ENCODE measurements around the gene FAM3C. TPM values are rescaled to one million over a fixed set of nuclear protein-coding genes. Genes with fewer than 3 reads are reported as not detected.

FAM3C gene
- total RNA-seq, 2 donors from 2014 or later, result 45.9 to 69.8 TPM

GRCh38 chr7:121360564-121360963 is 35.5 kb downstream of the FAM3C start:
- H3K4me1 ChIP-seq, result no peaks in the 10 kb centered on the region
- H3K4me3 ChIP-seq, result no peak overlapping the region
- TF ChIP-seq, protein P1, sequence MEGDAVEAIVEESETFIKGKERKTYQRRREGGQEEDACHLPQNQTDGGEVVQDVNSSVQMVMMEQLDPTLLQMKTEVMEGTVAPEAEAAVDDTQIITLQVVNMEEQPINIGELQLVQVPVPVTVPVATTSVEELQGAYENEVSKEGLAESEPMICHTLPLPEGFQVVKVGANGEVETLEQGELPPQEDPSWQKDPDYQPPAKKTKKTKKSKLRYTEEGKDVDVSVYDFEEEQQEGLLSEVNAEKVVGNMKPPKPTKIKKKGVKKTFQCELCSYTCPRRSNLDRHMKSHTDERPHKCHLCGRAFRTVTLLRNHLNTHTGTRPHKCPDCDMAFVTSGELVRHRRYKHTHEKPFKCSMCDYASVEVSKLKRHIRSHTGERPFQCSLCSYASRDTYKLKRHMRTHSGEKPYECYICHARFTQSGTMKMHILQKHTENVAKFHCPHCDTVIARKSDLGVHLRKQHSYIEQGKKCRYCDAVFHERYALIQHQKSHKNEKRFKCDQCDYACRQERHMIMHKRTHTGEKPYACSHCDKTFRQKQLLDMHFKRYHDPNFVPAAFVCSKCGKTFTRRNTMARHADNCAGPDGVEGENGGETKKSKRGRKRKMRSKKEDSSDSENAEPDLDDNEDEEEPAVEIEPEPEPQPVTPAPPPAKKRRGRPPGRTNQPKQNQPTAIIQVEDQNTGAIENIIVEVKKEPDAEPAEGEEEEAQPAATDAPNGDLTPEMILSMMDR (IDR thresholded peaks at IDR 0.05), result no peak
- H3K36me3 ChIP-seq, result peaks cover 22% of the 10 kb centered on the region
- DNase-seq (ENCODE audit: low spot score), result no peak
- H3K9me3 ChIP-seq, result no peaks in the 10 kb centered on the region
- H3K27ac ChIP-seq, result no peak overlapping the region
- no peaks in the 10 kb centered on the region for H3K27me3 ChIP-seq

DNA sequence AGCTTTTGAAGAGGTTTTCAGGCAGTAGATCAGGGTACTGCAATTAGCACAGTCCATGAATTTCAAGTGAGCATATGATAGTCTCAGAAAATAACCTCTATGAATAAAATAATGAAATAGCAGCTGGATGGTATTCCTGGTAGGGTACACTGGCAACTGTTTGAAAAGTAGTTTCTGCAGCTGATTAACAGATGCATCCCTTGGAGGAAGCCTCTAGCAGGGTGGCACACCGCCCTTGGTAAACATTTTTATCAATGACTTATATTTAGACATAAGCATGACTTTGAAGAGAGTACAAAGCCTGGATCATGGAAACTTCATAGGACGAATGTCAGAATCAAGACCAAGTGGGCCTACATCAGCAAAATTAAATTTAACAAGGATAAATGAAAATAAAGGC is 40.5 kb downstream of the FAM3C start:
- Histone ChIP-seq H3K4me1 (no peaks in the 10 kb centered on the region), H3K36me3 (peaks cover 28% of the 10 kb centered on the region), H3K9me3 (no peaks in the 10 kb centered on the region), H3K4me3 (no peak overlapping the region), H3K27me3 (no peaks in the 10 kb centered on the region), H3K27ac (no peak overlapping the region)
- TF ChIP-seq, protein P1 (IDR thresholded peaks at IDR 0.05), result no peak
- no peak for DNase-seq (ENCODE audit: low spot score)

- Histone ChIP-seq H3K4me1 (no peaks in the 10 kb centered on the region), H3K4me3 (no peak overlapping the region), H3K27me3 (no peaks in the 10 kb centered on the region), H3K36me3 (peaks cover 14% of the 10 kb centered on the region), H3K27ac (no peak overlapping the region), H3K9me3 (no peaks in the 10 kb centered on the region)
- TF ChIP-seq, protein P1 (IDR thresholded peaks at IDR 0.05), result no peak
- DNase-seq (ENCODE audit: low spot score), result no peak
Observed at GRCh38 chr7:121352323-121352722, 43.8 kb downstream of the FAM3C start.

DNA sequence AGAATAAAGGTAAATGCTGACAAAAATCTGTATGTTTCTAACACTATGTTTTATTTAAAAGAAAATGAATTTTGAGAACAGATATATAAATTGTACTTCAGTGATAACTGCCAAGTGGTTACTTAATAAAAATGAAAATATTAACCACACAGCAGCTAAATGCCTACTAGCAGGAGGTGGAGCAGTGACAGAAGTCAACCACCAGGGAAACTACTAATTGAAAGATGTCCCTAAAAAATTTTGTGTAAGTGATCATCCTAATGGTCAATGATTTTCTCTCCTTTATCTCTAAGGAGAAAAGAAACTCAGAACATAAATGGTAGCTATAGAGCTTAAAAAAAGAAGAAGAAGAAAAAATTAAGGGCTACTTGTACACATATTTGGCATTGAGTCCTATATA is 44.4 kb downstream of the FAM3C start:
- no peak overlapping the region for H3K27ac ChIP-seq
- H3K27me3 ChIP-seq, result no peaks in the 10 kb centered on the region
- DNase-seq (ENCODE audit: low spot score), result no peak
- peaks cover 14% of the 10 kb centered on the region for H3K36me3 ChIP-seq
- H3K4me1 ChIP-seq, result no peaks in the 10 kb centered on the region
- TF ChIP-seq, protein P1 (IDR thresholded peaks at IDR 0.05), result no peak
- H3K9me3 ChIP-seq, result no peaks in the 10 kb centered on the region
- H3K4me3 ChIP-seq, result no peak overlapping the region

DNA sequence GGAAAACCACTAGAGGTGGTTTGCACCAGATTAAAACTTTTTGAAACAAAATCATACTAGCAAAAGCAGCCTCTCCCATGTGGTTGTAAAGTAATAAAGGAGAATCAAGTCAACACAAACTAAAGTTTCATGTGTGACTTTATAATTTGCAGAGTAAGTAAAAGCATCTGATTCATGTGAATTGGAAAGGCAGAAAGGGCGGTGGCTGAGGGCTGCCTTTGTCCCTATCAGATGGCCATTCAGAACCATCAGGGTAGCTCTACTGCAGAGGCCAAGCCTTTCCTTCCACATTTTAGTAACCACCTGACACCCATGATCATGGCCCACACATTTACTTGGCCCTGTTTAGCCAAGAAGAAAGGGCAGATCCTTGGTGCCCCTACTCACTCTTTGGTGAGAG is 51.6 kb downstream of the FAM3C start:
- TF ChIP-seq, protein P1 (IDR thresholded peaks at IDR 0.05), result no peak
- DNase-seq (ENCODE audit: low spot score), result no peak
- no peaks in the 10 kb centered on the region for H3K27me3 ChIP-seq
- H3K36me3 ChIP-seq, result peaks cover 4% of the 10 kb centered on the region
- no peak overlapping the region for H3K4me3 ChIP-seq
- no peaks in the 10 kb centered on the region for H3K4me1 ChIP-seq
- H3K27ac ChIP-seq, result no peak overlapping the region
- H3K9me3 ChIP-seq, result no peaks in the 10 kb centered on the region

DNA sequence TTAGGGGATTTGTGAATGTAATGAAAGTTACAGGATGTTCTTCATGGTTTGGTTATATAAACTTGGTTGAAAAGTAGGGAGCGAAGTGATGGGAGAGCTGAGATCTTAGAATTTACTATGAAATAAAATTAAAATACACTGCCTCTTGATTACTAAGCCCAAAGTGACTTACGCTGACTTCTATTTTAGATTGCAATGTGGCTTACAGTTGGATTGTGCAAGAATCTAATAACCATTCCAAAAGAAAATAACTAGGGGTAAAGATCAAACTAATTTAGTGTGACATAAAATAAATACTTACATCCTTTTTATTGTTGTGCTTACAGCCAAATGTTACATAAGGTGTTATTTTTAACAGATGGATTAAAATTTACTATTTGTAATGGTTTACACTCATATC is 52.0 kb downstream of the FAM3C start:
- Histone ChIP-seq H3K27ac (no peak overlapping the region), H3K4me1 (no peaks in the 10 kb centered on the region), H3K4me3 (no peak overlapping the region), H3K27me3 (no peaks in the 10 kb centered on the region), H3K36me3 (peaks cover 4% of the 10 kb centered on the region), H3K9me3 (no peaks in the 10 kb centered on the region)
- no peak for DNase-seq (ENCODE audit: low spot score)
- TF ChIP-seq, protein P1 (IDR thresholded peaks at IDR 0.05), result no peak

Measured in right atrium auricular region (tissue), 2 donors.